ENCODE data around the gene OLA1.

OLA1 gene

DNA sequence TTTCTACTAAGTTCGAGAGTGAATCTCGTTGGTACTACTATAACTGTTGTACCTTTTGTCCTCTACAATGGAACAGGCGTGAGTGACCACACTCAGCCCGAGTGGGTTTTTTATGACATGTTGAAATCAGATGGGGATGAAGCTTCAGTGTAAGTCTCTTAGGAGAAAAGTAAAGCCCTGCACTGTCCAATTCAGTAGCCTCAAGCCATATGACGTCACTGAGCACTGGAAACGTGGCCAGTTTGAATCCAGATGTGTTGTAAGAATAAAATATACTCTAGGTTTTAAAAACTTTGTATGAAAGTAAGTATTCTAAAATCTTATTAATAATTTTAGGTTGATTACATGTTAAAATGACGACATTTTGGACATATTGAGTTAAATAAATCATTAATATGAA lies 181.5 kb downstream of the OLA1 start:
- Histone ChIP-seq H3K27ac (replicated peaks) (no peak overlapping the region), H3K27me3 (ENCODE audit: insufficient read depth, poor library complexity, severe bottlenecking) (no peaks in the 10 kb centered on the region), H3K4me3 (replicated peaks; ENCODE audit: insufficient read depth, low read length) (no peak overlapping the region)
- no peak for DNase-seq (ENCODE audit: low read depth in 1 of 2, low spot score in 1 of 2)
- TF ChIP-seq REST (IDR thresholded peaks at IDR 0.05; ENCODE audit: insufficient replicate concordance, low read depth) (no peak), SPI1 (IDR thresholded peaks at IDR 0.05; ENCODE audit: borderline replicate concordance, low read depth) (no peak), GABPA (IDR thresholded peaks at IDR 0.05; ENCODE audit: low read depth) (no peak), POLR2AphosphoS5 (IDR thresholded peaks at IDR 0.05; ENCODE audit: low read depth) (no peak)
- TF ChIP-seq, protein P1, sequence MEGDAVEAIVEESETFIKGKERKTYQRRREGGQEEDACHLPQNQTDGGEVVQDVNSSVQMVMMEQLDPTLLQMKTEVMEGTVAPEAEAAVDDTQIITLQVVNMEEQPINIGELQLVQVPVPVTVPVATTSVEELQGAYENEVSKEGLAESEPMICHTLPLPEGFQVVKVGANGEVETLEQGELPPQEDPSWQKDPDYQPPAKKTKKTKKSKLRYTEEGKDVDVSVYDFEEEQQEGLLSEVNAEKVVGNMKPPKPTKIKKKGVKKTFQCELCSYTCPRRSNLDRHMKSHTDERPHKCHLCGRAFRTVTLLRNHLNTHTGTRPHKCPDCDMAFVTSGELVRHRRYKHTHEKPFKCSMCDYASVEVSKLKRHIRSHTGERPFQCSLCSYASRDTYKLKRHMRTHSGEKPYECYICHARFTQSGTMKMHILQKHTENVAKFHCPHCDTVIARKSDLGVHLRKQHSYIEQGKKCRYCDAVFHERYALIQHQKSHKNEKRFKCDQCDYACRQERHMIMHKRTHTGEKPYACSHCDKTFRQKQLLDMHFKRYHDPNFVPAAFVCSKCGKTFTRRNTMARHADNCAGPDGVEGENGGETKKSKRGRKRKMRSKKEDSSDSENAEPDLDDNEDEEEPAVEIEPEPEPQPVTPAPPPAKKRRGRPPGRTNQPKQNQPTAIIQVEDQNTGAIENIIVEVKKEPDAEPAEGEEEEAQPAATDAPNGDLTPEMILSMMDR (IDR thresholded peaks at IDR 0.05; ENCODE audit: insufficient read depth, low read length), result no peak

GRCh38 chr2:174063492-174064092 lies 184.7 kb downstream of the OLA1 start:
- DNase-seq (ENCODE audit: low read depth in 1 of 2, low spot score in 1 of 2), result no peak
- H3K27me3 ChIP-seq (ENCODE audit: insufficient read depth, poor library complexity, severe bottlenecking), result no peaks in the 10 kb centered on the region
- TF ChIP-seq POLR2AphosphoS5 (IDR thresholded peaks at IDR 0.05; ENCODE audit: low read depth) (no peak), REST (IDR thresholded peaks at IDR 0.05; ENCODE audit: insufficient replicate concordance, low read depth) (no peak), GABPA (IDR thresholded peaks at IDR 0.05; ENCODE audit: low read depth) (no peak), SPI1 (IDR thresholded peaks at IDR 0.05; ENCODE audit: borderline replicate concordance, low read depth) (no peak)
- TF ChIP-seq, protein P1 (IDR thresholded peaks at IDR 0.05; ENCODE audit: insufficient read depth, low read length), result no peak
- no peak overlapping the region for H3K27ac ChIP-seq (replicated peaks)
- H3K4me3 ChIP-seq (replicated peaks; ENCODE audit: insufficient read depth, low read length), result no peak overlapping the region

DNA sequence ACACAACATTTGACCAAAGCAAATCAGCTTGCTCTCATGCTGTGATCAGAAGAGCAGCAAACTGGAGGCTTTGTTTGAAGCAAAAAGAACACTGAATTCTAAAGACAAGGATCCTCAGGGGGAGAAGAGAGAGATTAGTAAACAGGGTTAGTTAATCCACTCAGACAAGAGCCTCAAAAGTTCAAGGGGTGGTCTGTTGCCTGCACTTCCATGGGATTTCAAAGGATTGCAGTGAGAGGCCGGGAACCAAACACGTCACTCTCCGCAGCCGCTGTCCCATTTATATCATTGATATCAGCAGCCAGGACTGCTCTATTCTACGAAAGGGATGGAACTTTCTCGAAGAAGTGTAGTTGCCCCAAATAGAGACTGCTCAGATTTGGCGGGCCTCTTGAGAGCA lies 185.4 kb downstream of the OLA1 start:
- H3K27ac ChIP-seq (replicated peaks), result no peak overlapping the region
- H3K27me3 ChIP-seq (ENCODE audit: insufficient read depth, poor library complexity, severe bottlenecking), result no peaks in the 10 kb centered on the region
- TF ChIP-seq GABPA (IDR thresholded peaks at IDR 0.05; ENCODE audit: low read depth), result no peak
- TF ChIP-seq POLR2AphosphoS5 (IDR thresholded peaks at IDR 0.05; ENCODE audit: low read depth), result no peak
- TF ChIP-seq, protein P1 (IDR thresholded peaks at IDR 0.05; ENCODE audit: insufficient read depth, low read length), result no peak
- no peak for DNase-seq (ENCODE audit: low read depth in 1 of 2, low spot score in 1 of 2)
- H3K4me3 ChIP-seq (replicated peaks; ENCODE audit: insufficient read depth, low read length), result no peak overlapping the region

- TF ChIP-seq SPI1 (IDR thresholded peaks at IDR 0.05; ENCODE audit: borderline replicate concordance, low read depth), result no peak
- Histone ChIP-seq H3K27ac (replicated peaks) (no peak overlapping the region), H3K27me3 (ENCODE audit: insufficient read depth, poor library complexity, severe bottlenecking) (no peaks in the 10 kb centered on the region), H3K4me3 (replicated peaks; ENCODE audit: insufficient read depth, low read length) (no peak overlapping the region)
- DNase-seq (ENCODE audit: low read depth in 1 of 2, low spot score in 1 of 2), result no peak
Observed at GRCh38 chr2:174059884-174060244, 188.5 kb downstream of the OLA1 start.
